K562 (cell line): ENCODE measurements around the gene TANC1. TPM values are rescaled to one million over a fixed set of nuclear protein-coding genes. Genes with fewer than 3 reads are reported as not detected.
A peak's percentile ranks its signal among the peaks of the same experiment; 100 is the strongest.

Source experiments
- ATAC-seq: fragments of 200-7000 bp; cut with Tn5 transposase; 3 replicates; pipeline ENCODE4 v1.9.1; 2020; ENCODE audit warnings: moderate library complexity
- BruUV-seq: library from RNA; stranded (reverse); fragments of 400-500 nt; replicated peaks from 2 replicates; lab custom pipeline; 2021; lab: Mats Ljungman, UMichigan
- CTCF ChIA-PET: fragments of 300-600 bp; formaldehyde crosslinking; extraction: SDS; loops from one replicate; lab custom pipeline; 2021; ENCODE audit warnings: low intra/inter-chr PET ratio; lab: Yijun Ruan, JAX
- POLR2A ChIA-PET: fragments of 300-600, 350-650 bp; sonication (Branson Sonifier 250); formaldehyde crosslinking; extraction: SDS; loops from one replicate; lab custom pipeline; 2021; ENCODE audit warnings: antibody characterized with exemption, inconsistent platforms; lab: Yijun Ruan, JAX
- DNase-seq, 4 experiments: peaks; one replicate each; pipeline versions ENCODE4 v3.0.0 to v3.0.0-alpha.2; 2011 to 2018; ENCODE audit warnings: low spot score in 3 of 4, mixed read lengths in 3 of 4; ENCODE audit errors: extremely low read depth in 1 of 4
- FAIRE-seq: peaks from 2 replicates; lab custom pipeline; 2011; peaks lifted over from hg19 to GRCh38; lab: Jason Lieb, UNC
- H2AFZ ChIP-seq: 2 replicates; pipeline ENCODE4 v1.6.0; 2011; ENCODE audit warnings: low read depth, low read length, control low read depth, inconsistent platforms
- H3K27ac ChIP-seq: fragments of 200-600 bp; 3 replicates; pipeline ENCODE4 v1.8.0; 2011; ENCODE audit warnings: low read depth, mild to moderate bottlenecking, control low read depth, inconsistent platforms, low read length, moderate library complexity, mixed read lengths; ENCODE audit errors: extremely low read depth
- H3K27me3 ChIP-seq, 2 experiments: fragments of 300-600 bp in 1 of 2; 2 replicates in 1 of 2; 3 replicates in 1 of 2; pipeline versions ENCODE4 v1.6.0 to v1.8.0; 2011; ENCODE audit warnings: inconsistent platforms in 2 of 2, low read length in 2 of 2, mild to moderate bottlenecking in 1 of 2, mixed read lengths in 1 of 2, moderate library complexity in 1 of 2; ENCODE audit not compliant: control insufficient read depth in 2 of 2, insufficient read depth in 2 of 2
- H3K36me3 ChIP-seq: fragments of 300-600 bp; 3 replicates; pipeline ENCODE4 v1.8.0; 2011; ENCODE audit warnings: mild to moderate bottlenecking, low read length, inconsistent platforms; ENCODE audit not compliant: control insufficient read depth, insufficient read depth
- H3K4me1 ChIP-seq, 2 experiments: fragments of 200-600 bp in 1 of 2; replicated peaks in 1 of 2; 2 replicates in 1 of 2; 3 replicates in 1 of 2; pipeline versions ENCODE4 v1.5.1 to v1.8.0; 2011; ENCODE audit warnings: inconsistent platforms in 2 of 2, low read length in 2 of 2, mild to moderate bottlenecking in 1 of 2, mixed read lengths in 1 of 2, moderate library complexity in 1 of 2; ENCODE audit not compliant: control insufficient read depth in 2 of 2, insufficient read depth in 2 of 2
- H3K4me2 ChIP-seq: 2 replicates; pipeline ENCODE4 v1.6.1; 2011; ENCODE audit warnings: low read length, control low read depth, inconsistent platforms, mixed read lengths; ENCODE audit not compliant: insufficient read depth
- H3K4me3 ChIP-seq: fragments of 200-600 bp; sonication (generic), shearing (Covaris generic); 2 replicates; pipeline ENCODE4 v1.5.1; 2016; ENCODE audit warnings: control low read depth, inconsistent platforms
- H3K79me2 ChIP-seq: fragments of 200-600 bp; 3 replicates; pipeline ENCODE4 v1.8.0; 2011; ENCODE audit warnings: low read length, inconsistent platforms; ENCODE audit not compliant: control insufficient read depth, insufficient read depth
- H3K9ac ChIP-seq, 2 experiments: 2 replicates each; pipeline versions ENCODE4 v1.6.0 to v1.6.1; 2011; ENCODE audit warnings: low read depth in 2 of 2, low read length in 2 of 2, control low read depth in 1 of 2, inconsistent platforms in 1 of 2, mild to moderate bottlenecking in 1 of 2, mixed read lengths in 1 of 2; ENCODE audit not compliant: insufficient read depth in 1 of 2
- H3K9me1 ChIP-seq: one replicate; pipeline ENCODE4 v1.6.0; 2011; ENCODE audit warnings: inconsistent platforms, mild to moderate bottlenecking, low read length, moderate library complexity; ENCODE audit not compliant: control insufficient read depth, insufficient read depth
- H3K9me3 ChIP-seq: replicated peaks from 2 replicates; pipeline ENCODE4 v1.5.1; 2011; ENCODE audit warnings: low read depth, low read length, inconsistent platforms; ENCODE audit not compliant: control insufficient read depth, insufficient read depth
- H4K20me1 ChIP-seq: replicated peaks from 2 replicates; pipeline ENCODE4 v1.6.1; 2011; ENCODE audit warnings: low read length, inconsistent platforms, mixed read lengths; ENCODE audit not compliant: control insufficient read depth, insufficient read depth
- ARID1B ChIP-seq: fragments of 450-650 bp; IDR thresholded peaks from 2 replicates; pipeline ENCODE4 v1.6.1; 2016; ENCODE audit warnings: antibody characterized with exemption, mild to moderate bottlenecking, inconsistent platforms
- CCAR2 ChIP-seq: fragments of 200-400 bp; formaldehyde crosslinking; IDR thresholded peaks from 2 replicates; pipeline ENCODE4 v1.6.1; 2017; ENCODE audit warnings: mild to moderate bottlenecking, low read depth, low read length
- FOSL1 ChIP-seq: fragments of 200-800 bp; sonication (Bioruptor generic); conservative IDR thresholded peaks from 2 replicates; pipeline ENCODE4 v1.6.1; 2016; ENCODE audit warnings: missing genetic modification characterization, missing compliant biosample characterization
- HDAC3 ChIP-seq: fragments of 450-650 bp; IDR thresholded peaks from 2 replicates; pipeline ENCODE4 v1.6.1; 2018; ENCODE audit warnings: borderline replicate concordance, mild to moderate bottlenecking, moderate library complexity; ENCODE audit not compliant: partially characterized antibody
- HNRNPLL ChIP-seq: fragments of 200-400 bp; formaldehyde crosslinking; IDR thresholded peaks from 2 replicates; pipeline ENCODE4 v1.6.1; 2017; ENCODE audit warnings: low read length, low read depth, mild to moderate bottlenecking; ENCODE audit not compliant: poor library complexity, severe bottlenecking
- MEIS2 ChIP-seq: fragments of 450-650 bp; IDR thresholded peaks from 2 replicates; pipeline ENCODE4 v1.6.1; 2014; ENCODE audit warnings: mild to moderate bottlenecking; ENCODE audit not compliant: partially characterized antibody
- PHF8 ChIP-seq: fragments of 200-600 bp; sonication (generic); IDR thresholded peaks from 2 replicates; pipeline ENCODE4 v1.6.1; 2012; ENCODE audit warnings: mixed run types, mild to moderate bottlenecking, inconsistent platforms, low read length, moderate library complexity, borderline replicate concordance
- POLR2AphosphoS5 ChIP-seq: IDR thresholded peaks from 2 replicates; pipeline ENCODE4 v1.6.1; 2011; ENCODE audit warnings: mild to moderate bottlenecking, low read depth, low read length, moderate library complexity; ENCODE audit not compliant: control insufficient read depth, insufficient read depth
- RFX1 ChIP-seq: fragments of 450-650 bp; IDR thresholded peaks from 2 replicates; pipeline ENCODE4 v1.6.1; 2016; ENCODE audit warnings: mild to moderate bottlenecking, moderate library complexity
- TBL1XR1 ChIP-seq, 2 experiments: IDR thresholded peaks; 2 replicates each; pipeline ENCODE4 v1.6.1; 2012; ENCODE audit warnings: improper control_type of control experiment in 2 of 2, low read length in 2 of 2, mild to moderate bottlenecking in 1 of 2
- ZNF197 ChIP-seq: fragments of 200-800 bp; sonication (Bioruptor generic); IDR thresholded peaks from 2 replicates; pipeline ENCODE4 v1.6.1; 2016; ENCODE audit warnings: low read depth, missing genetic modification characterization, missing compliant biosample characterization
- ZNF263 ChIP-seq: sonication (generic); formaldehyde crosslinking; IDR thresholded peaks from 2 replicates; pipeline ENCODE4 v1.8.0; 2022; ENCODE audit warnings: mild to moderate bottlenecking, missing genetic modification reagents, borderline replicate concordance
- ZNF384 ChIP-seq: IDR thresholded peaks from 2 replicates; pipeline ENCODE4 v1.6.1; 2012; ENCODE audit warnings: low read depth, low read length, improper control_type of control experiment
- ZNF589 ChIP-seq: fragments of 200-800 bp; sonication (Bioruptor generic); IDR thresholded peaks from 2 replicates; pipeline ENCODE4 v1.6.1; 2016; ENCODE audit warnings: low read depth, missing genetic modification characterization, missing compliant biosample characterization
- WGBS: fragments of 100-300 bp; shearing (Covaris generic); methylation state at CpG from one replicate; pipeline ENCODE4 v1.1.6; 2016; ENCODE audit warnings: low coverage, mixed read lengths; ENCODE audit not compliant: insufficient coverage; ENCODE audit errors: missing lambda C conversion rate; 5-methylcytosine and 5-hydroxymethylcytosine counted together
- in situ Hi-C: fragments of 300-500 bp; cut with MboI; formaldehyde crosslinking; loops from 4 replicates; pipeline ENCODE4 v1.15.0; 2018; ENCODE audit warnings: inconsistent platforms, mixed read lengths
- intact Hi-C: fragments of 100-400 bp; cut with micrococcal nuclease; formaldehyde crosslinking; loops from 2 replicates; pipeline ENCODE4 v1.14.2; 2022
- polyA plus RNA-seq, 8 experiments: library from polyadenylated mRNA; depleted of rRNA in 4 of 8; stranded (reverse) in 5 of 8; unstranded in 3 of 8; fragments of >200 nt; fragmentation: Nextera tagmentation in 2 of 8; fragmentation: Illumina TruSeq in 1 of 8; extraction: Ambion mirVana in 2 of 8; extraction: Trizol in 1 of 8; gene quantifications; 2 replicates each; pipeline versions ENCODE4 v1.2.1 to v1.2.3, GENCODE V29; 2011 to 2014; ENCODE audit warnings: inconsistent platforms in 1 of 8, missing spikeins in 1 of 8
- total RNA-seq, 7 experiments: library from RNA; depleted of rRNA in 6 of 7; stranded (reverse); fragments of >200 nt in 6 of 7; fragmentation: Illumina TruSeq in 2 of 7; extraction: Trizol in 2 of 7; gene quantifications; 2 replicates each; pipeline versions ENCODE4 v1.2.1 to v1.2.3, GENCODE V29; 2011 to 2021; ENCODE audit warnings: low replicate concordance in 1 of 7
- TF ChIP-seq, protein P1 (sequence below): fragments of 200-800 bp; sonication (Bioruptor generic); IDR thresholded peaks from 2 replicates; pipeline ENCODE4 v1.6.1; 2017; ENCODE audit warnings: missing genetic modification characterization, missing compliant biosample characterization
- TF ChIP-seq, protein P2 (sequence below), 2 experiments: fragments of 200-800 bp in 1 of 2; sonication (Bioruptor generic) in 1 of 2; sonication (generic) in 1 of 2; formaldehyde crosslinking in 1 of 2; IDR thresholded peaks in 1 of 2; conservative IDR thresholded peaks in 1 of 2; 2 replicates each; pipeline versions ENCODE4 v1.5.0 to v1.6.1; 2016 to 2020; ENCODE audit warnings: missing compliant biosample characterization in 1 of 2, missing genetic modification characterization in 1 of 2, missing genetic modification reagents in 1 of 2

TANC1 gene
- total and polyA plus RNA-seq, 9 of the 15 experiments (the other 6 are each of a cell fraction or from before 2014, with no cell fraction given) = under 0.01 to 0.20 (median 0.07) TPM; not detected in 1

DNA sequence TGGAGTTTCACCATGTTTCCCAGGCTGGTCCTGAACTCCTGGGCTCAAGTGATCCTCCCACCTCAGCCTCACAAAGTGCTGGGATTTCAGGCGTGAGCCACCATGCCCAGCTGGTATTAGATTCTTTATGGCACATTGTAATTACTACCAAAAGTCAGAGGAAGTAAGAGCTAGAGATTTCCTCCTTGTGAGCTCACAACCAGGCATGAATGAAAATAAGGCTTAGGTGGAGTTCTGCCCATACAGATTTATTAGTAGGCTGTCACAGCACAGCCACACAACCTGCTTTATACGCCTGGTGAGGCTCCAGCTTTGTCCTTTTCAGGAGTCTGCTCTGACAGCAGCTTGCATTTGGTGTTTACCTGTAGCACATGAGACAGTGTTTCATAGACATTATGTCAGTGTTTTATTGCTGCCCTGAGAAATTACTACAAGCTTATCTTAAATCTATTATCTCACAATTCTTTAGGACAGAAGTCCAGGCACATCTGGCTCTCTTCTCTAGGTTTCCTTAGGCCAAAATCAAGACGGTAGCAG lies 156.6 kb downstream of the TANC1 start:
- BruUV-seq = no TSS peak
- peaks cover 10 to 17% of the 10 kb centered on the region in 2 experiments for H3K4me1 ChIP-seq
- DNase-seq (no peak), ATAC-seq (peak; percentile 34; the same call in 2 of the 3 replicates), FAIRE-seq (no peak)
- intact Hi-C loops (no loop called here), in situ Hi-C loops (loop anchor here (10.0 kb wide), 1 partner anchor 220 kb away; no protein-coding TSS in a partner anchor)
- 58% methylated on average over 3 of the region's 3 CpGs for WGBS
- H4K20me1 ChIP-seq = no peaks in the 10 kb centered on the region
- POLR2A ChIA-PET = interaction anchor here (0.8 to 1.0 kb wide), 2 partner anchors 8 to 14 kb away, joined by 3 read pairs; no protein-coding TSS in a partner anchor
- 0 out of 4 replicates have a peak overlapping the region, but pooled peaks of 1 of the 2 experiments have one; percentile 6 for H3K9ac ChIP-seq
- no peak overlapping the region for H3K4me3 ChIP-seq
- no peaks in the 10 kb centered on the region for H3K9me1 ChIP-seq
- H3K79me2 ChIP-seq = no peaks in the 10 kb centered on the region
- H3K9me3 ChIP-seq = no peaks in the 10 kb centered on the region
- CTCF ChIA-PET = no interaction called here
- no peaks in the 10 kb centered on the region for H3K27me3 ChIP-seq
- no peaks in the 10 kb centered on the region for H3K36me3 ChIP-seq
- H3K27ac ChIP-seq = peak overlapping the region; percentile 32; the same call in 1 of the 3 replicates
- H3K4me2 ChIP-seq = no peak overlapping the region
- peak overlapping the region; percentile 86 for H2AFZ ChIP-seq
- no peak for TF ChIP-seq PHF8
- TF ChIP-seq HDAC3 = no peak
- TF ChIP-seq POLR2AphosphoS5 = no peak
- TF ChIP-seq, protein P1, sequence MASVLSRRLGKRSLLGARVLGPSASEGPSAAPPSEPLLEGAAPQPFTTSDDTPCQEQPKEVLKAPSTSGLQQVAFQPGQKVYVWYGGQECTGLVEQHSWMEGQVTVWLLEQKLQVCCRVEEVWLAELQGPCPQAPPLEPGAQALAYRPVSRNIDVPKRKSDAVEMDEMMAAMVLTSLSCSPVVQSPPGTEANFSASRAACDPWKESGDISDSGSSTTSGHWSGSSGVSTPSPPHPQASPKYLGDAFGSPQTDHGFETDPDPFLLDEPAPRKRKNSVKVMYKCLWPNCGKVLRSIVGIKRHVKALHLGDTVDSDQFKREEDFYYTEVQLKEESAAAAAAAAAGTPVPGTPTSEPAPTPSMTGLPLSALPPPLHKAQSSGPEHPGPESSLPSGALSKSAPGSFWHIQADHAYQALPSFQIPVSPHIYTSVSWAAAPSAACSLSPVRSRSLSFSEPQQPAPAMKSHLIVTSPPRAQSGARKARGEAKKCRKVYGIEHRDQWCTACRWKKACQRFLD (CRISPR knock-in tag) = peak; percentile 3; the same call in 1 of the 2 replicates
- TF ChIP-seq ZNF197 = 0 out of 2 replicates have a peak, but pooled peaks have one; percentile 53
- 0 out of 2 replicates have a peak, but pooled peaks have one; percentile 2 for TF ChIP-seq ARID1B
- peak; percentile 34; the same call in 1 of the 2 replicates for TF ChIP-seq ZNF589 (CRISPR knock-in tag)
- peak; percentile 60 for TF ChIP-seq FOSL1 (tag)
- peak; percentile 11 for TF ChIP-seq MEIS2
- no peak for TF ChIP-seq RFX1
- TF ChIP-seq HNRNPLL = no peak
- TF ChIP-seq CCAR2 = no peak
- TF ChIP-seq TBL1XR1 (IDR thresholded peaks at IDR 0.05; ENCODE audit: low read length in 2 of 2) = 0 out of 4 replicates have a peak, but pooled peaks of 1 of the 2 experiments have one; percentile 11
- TF ChIP-seq ZNF384 = no peak
- TF ChIP-seq ZNF263 (CRISPR knock-in tag) = no peak
- TF ChIP-seq, protein P2, sequence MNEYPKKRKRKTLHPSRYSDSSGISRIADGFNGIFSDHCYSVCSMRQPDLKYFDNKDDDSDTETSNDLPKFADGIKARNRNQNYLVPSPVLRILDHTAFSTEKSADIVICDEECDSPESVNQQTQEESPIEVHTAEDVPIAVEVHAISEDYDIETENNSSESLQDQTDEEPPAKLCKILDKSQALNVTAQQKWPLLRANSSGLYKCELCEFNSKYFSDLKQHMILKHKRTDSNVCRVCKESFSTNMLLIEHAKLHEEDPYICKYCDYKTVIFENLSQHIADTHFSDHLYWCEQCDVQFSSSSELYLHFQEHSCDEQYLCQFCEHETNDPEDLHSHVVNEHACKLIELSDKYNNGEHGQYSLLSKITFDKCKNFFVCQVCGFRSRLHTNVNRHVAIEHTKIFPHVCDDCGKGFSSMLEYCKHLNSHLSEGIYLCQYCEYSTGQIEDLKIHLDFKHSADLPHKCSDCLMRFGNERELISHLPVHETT (CRISPR knock-in tag; conservative IDR thresholded peaks at IDR 0.05 in 1 of 2, IDR thresholded peaks at IDR 0.05 in 1 of 2) = peak in 1 of 2 experiments; percentile 50; a peak in 1 of 4 replicates
